HepG2 (cell line): ENCODE results near the gene CCDC117. TPM values are rescaled to one million over a fixed set of nuclear protein-coding genes. Genes with fewer than 3 reads are reported as not detected.

ENCODE experiments used
- DDIT3 ChIP-seq: sonication (generic); formaldehyde crosslinking; IDR thresholded peaks from 2 replicates; pipeline ENCODE4 v1.4.0; 2020; ENCODE audit warnings: mild to moderate bottlenecking, missing genetic modification reagents
- FOXC1 ChIP-seq: sonication (generic); formaldehyde crosslinking; IDR thresholded peaks from 2 replicates; pipeline ENCODE4 v1.8.0; 2022; ENCODE audit warnings: mild to moderate bottlenecking, missing genetic modification reagents, borderline replicate concordance
- HDAC1 ChIP-seq: sonication (generic); formaldehyde crosslinking; IDR thresholded peaks from 2 replicates; pipeline ENCODE4 v1.5.1; 2020; ENCODE audit warnings: mild to moderate bottlenecking, missing genetic modification reagents
- HNF1B ChIP-seq: sonication (generic); formaldehyde crosslinking; IDR thresholded peaks from 2 replicates; pipeline ENCODE4 v1.5.1; 2020; ENCODE audit warnings: mild to moderate bottlenecking, moderate library complexity, missing genetic modification reagents
- JUND ChIP-seq: sonication (generic); formaldehyde crosslinking; IDR thresholded peaks from 2 replicates; pipeline ENCODE4 v1.8.0; 2022; ENCODE audit warnings: mild to moderate bottlenecking, missing genetic modification reagents
- MLLT10 ChIP-seq: sonication (generic); formaldehyde crosslinking; IDR thresholded peaks from 2 replicates; pipeline ENCODE4 v1.4.0; 2020; ENCODE audit warnings: missing genetic modification reagents
- PBX2 ChIP-seq: IDR thresholded peaks from 2 replicates; pipeline ENCODE4 v1.6.1; 2016; ENCODE audit warnings: control low read depth
- PHF20 ChIP-seq: sonication (generic); formaldehyde crosslinking; IDR thresholded peaks from 2 replicates; pipeline ENCODE4 v1.5.0; 2020; ENCODE audit warnings: mild to moderate bottlenecking, missing genetic modification reagents
- PPARG ChIP-seq: conservative IDR thresholded peaks from 2 replicates; pipeline ENCODE4 v1.6.1; 2016; ENCODE audit warnings: missing biosample characterization, missing genetic modification reagents
- RBM39 ChIP-seq: fragments of 200-400 bp; formaldehyde crosslinking; IDR thresholded peaks from one replicate; pipeline ENCODE4 v1.6.1; 2018; ENCODE audit warnings: antibody characterized with exemption, mild to moderate bottlenecking, low read depth, low read length; ENCODE audit not compliant: poor library complexity, severe bottlenecking
- SP1 ChIP-seq, 2 experiments: fragments of 450-650 bp in 1 of 2; sonication (generic) in 1 of 2; formaldehyde crosslinking in 1 of 2; IDR thresholded peaks; 2 replicates each; pipeline versions ENCODE4 v1.4.0 to v1.6.1; 2016 to 2020; ENCODE audit warnings: missing genetic modification reagents in 1 of 2
- SPEN ChIP-seq: sonication (generic); formaldehyde crosslinking; IDR thresholded peaks from 2 replicates; pipeline ENCODE4 v1.5.1; 2020; ENCODE audit warnings: low read depth, mild to moderate bottlenecking, missing genetic modification reagents
- TOE1 ChIP-seq: sonication (generic); formaldehyde crosslinking; IDR thresholded peaks from 2 replicates; pipeline ENCODE4 v1.4.0; 2020; ENCODE audit warnings: mild to moderate bottlenecking, missing genetic modification reagents
- ZEB1 ChIP-seq: IDR thresholded peaks from 2 replicates; pipeline ENCODE4 v1.6.1; 2012; ENCODE audit warnings: mild to moderate bottlenecking, low read depth, inconsistent platforms; ENCODE audit not compliant: insufficient replicate concordance
- ZNF609 ChIP-seq: sonication (generic); formaldehyde crosslinking; IDR thresholded peaks from 2 replicates; pipeline ENCODE4 v1.4.0; 2020; ENCODE audit warnings: mild to moderate bottlenecking, missing genetic modification reagents, borderline replicate concordance
- ZNF710 ChIP-seq: sonication (generic); formaldehyde crosslinking; IDR thresholded peaks from 2 replicates; pipeline ENCODE4 v1.5.0; 2020; ENCODE audit warnings: mild to moderate bottlenecking, missing genetic modification reagents, borderline replicate concordance
- ZNF75D ChIP-seq: sonication (generic); formaldehyde crosslinking; IDR thresholded peaks from 2 replicates; pipeline ENCODE4 v1.8.1; 2023; ENCODE audit warnings: missing genetic modification reagents, mild to moderate bottlenecking, borderline replicate concordance
- ZNF766 ChIP-seq: sonication (generic); formaldehyde crosslinking; IDR thresholded peaks from 2 replicates; pipeline ENCODE4 v1.5.0; 2020; ENCODE audit warnings: missing genetic modification reagents, borderline replicate concordance
- ZNF768 ChIP-seq: sonication (generic); formaldehyde crosslinking; IDR thresholded peaks from 2 replicates; pipeline ENCODE4 v1.4.0; 2020; ENCODE audit warnings: missing genetic modification reagents
- polyA plus RNA-seq, 8 experiments: library from polyadenylated mRNA; depleted of rRNA in 3 of 8; stranded (reverse) in 7 of 8; unstranded in 1 of 8; fragments of >200 nt; fragmentation: Illumina TruSeq in 4 of 8; extraction: Trizol in 4 of 8; gene quantifications; 2 replicates each; pipeline versions ENCODE4 v1.2.1 to v1.2.3, GENCODE V29; 2011 to 2016; ENCODE audit warnings: low read depth in 4 of 8, missing spikeins in 1 of 8, mixed read lengths in 1 of 8; ENCODE audit not compliant: insufficient read depth in 1 of 8
- total RNA-seq, 5 experiments: library from RNA; depleted of rRNA; stranded (reverse); fragments of >200 nt; fragmentation: Illumina TruSeq; extraction: Trizol; gene quantifications; 2 replicates each; pipeline ENCODE4 v1.2.3, GENCODE V29; 2016; ENCODE audit warnings: low read depth in 1 of 5

Gene CCDC117
- total and polyA plus RNA-seq, 2 of the 13 experiments (the other 11 are each of a cell fraction or from before 2014, with no cell fraction given) = 12.6 to 34.2 TPM

- TF ChIP-seq ZNF766 (CRISPR knock-in tag) = no peak
- TF ChIP-seq ZNF75D (CRISPR knock-in tag) = no peak
- no peak for TF ChIP-seq PHF20 (CRISPR knock-in tag)
- no peak for TF ChIP-seq SP1 (IDR thresholded peaks at IDR 0.05)
- no peak for TF ChIP-seq SP1 (CRISPR knock-in tag; IDR thresholded peaks at IDR 0.05)
- TF ChIP-seq MLLT10 (CRISPR knock-in tag) = no peak
- no peak for TF ChIP-seq HDAC1 (CRISPR knock-in tag)
- TF ChIP-seq FOXC1 (CRISPR knock-in tag) = no peak
- TF ChIP-seq DDIT3 (CRISPR knock-in tag) = no peak
- TF ChIP-seq PPARG (CRISPR knock-in tag) = 0 out of 2 replicates have a peak, but pooled peaks have one; percentile 21
- no peak for TF ChIP-seq JUND (CRISPR knock-in tag)
- no peak for TF ChIP-seq HNF1B (CRISPR knock-in tag)
- TF ChIP-seq ZNF609 = no peak
- no peak for TF ChIP-seq SPEN (CRISPR knock-in tag)
- TF ChIP-seq ZNF710 (CRISPR knock-in tag) = no peak
- no peak for TF ChIP-seq RBM39
- peak; percentile 66 for TF ChIP-seq ZEB1
- 0 out of 2 replicates have a peak, but pooled peaks have one; percentile 8 for TF ChIP-seq TOE1 (CRISPR knock-in tag)
- no peak for TF ChIP-seq ZNF768 (CRISPR knock-in tag)
- no peak for TF ChIP-seq PBX2 (CRISPR knock-in tag)
Observed at GRCh38 chr22:28792491-28793383, 20.2 kb downstream of the CCDC117 start (continued).
